Globus pallidus (tissue), 1 donor: ENCODE data around the gene LGALS1.

Experiments
- DNase-seq: peaks from one replicate; pipeline ENCODE4 v3.0.0-alpha.2; 2015; ENCODE audit warnings: low spot score

The LGALS1 gene

DNA sequence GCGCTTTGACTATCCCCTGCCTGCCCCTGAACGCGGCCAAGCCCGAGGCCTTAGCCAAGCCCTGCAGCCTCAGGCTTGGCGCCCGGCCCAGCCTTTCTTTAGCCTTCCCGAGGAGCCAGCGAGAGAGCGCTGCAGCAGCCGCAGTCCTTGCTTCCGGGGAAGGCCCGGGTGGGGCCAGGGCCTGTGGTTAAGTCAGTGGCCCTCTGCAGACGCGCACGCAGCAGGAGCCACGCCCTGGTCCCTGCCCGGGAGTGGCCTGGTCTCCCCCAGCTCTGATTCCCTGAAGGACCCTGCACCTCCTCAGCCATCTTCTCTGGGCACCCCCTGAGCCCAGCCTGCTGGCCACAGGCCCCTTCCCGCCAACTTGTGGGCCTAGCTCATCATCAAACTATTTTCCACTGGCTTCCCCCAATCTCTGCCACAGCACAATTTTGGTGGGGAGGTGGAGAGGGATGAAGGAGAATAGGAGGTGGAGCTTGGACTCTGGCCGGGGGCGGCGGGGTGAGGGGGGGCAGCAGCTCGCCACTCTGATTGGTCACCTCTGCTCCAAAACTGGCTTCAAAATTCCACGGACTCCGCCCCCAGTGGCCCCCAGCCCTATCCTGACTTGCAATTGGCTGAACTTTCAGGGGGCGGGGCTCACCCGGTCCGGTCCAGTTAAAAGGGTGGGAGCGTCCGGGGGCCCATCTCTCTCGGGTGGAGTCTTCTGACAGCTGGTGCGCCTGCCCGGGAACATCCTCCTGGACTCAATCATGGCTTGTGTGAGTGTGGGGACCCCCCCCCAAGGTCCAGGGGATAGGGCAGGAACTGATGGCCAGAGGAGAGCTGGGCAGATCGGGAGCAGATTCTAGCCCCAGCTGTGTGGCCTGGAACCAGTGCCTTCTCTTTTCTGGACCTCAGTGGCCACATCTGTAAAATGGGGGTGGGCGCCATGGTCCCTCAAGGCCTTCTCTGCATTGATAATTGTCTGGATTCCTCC is at the start of gene LGALS1:
TSS of gene LGALS1 (plus strand) at position 686 of the 979 bp plus-strand sequence. CDS start at position 753, 67 bp downstream.
- peak; percentile 87 for DNase-seq

DNA sequence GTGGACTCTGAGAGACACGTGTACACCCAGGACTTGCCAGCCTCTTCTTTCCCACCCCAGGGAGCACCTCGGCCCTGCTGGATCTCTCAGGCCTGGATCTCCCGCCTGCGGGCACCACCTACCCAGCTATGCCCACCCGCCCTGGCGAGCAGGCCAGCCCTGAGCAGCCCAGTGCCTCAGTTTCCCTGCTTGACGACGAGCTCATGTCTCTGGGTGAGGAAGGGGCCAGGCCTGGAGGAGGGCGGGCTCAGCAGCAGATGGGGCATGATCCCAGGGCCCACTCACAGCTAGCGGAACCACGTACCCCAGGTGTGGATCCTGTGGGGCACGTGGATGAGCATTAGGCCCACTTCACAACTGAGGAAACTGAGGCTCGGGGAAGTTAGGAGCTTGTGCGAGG is 49.7 kb upstream of the LGALS1 start:
- DNase-seq = no peak

DNA sequence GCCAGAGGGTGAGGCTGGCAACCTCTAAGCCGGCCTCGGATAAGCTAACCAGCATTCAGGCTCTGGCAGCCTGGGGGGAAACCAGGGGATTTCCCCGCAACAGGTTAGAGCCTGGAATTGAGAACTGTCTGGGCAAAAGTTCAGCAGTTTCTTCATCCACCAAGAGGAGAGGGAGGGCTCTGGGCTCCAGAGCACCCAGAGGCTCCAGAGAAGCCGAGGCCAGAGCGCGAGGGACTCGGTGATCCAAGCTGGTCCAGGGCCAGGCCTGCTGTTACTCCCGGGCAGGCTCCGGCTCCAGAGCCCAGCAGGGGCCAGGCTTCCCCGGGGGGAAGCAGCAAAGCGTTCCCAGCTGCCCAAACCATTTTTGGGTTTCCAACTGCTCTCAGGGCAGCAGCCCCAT is 49.3 kb upstream of the LGALS1 start:
- no peak for DNase-seq

DNA sequence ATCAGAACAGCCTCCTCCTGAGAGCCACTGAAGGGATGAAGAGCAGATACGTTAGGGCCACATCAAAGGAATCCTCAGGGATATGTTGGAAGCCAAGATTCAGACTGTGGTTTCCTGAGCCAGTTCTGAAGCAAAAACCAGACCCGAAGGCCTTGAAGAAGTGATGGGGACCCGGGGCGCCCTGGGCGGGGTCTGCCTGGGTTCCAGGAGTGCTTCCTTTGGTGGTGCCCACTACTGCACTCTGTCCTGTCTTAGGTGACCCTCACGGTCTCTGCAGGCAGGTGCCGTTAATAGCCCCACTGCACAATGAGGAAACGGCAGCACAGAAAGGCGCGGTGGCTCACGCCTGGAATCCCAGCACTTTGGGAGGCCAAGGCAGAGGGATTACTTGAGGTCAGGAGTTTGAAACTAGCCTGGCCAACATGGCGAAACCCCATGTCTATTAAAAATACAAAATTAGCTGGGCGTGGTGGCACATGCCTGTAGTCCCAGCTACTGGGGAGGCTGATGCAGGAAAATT is 48.8 kb upstream of the LGALS1 start:
- DNase-seq = no peak

DNA sequence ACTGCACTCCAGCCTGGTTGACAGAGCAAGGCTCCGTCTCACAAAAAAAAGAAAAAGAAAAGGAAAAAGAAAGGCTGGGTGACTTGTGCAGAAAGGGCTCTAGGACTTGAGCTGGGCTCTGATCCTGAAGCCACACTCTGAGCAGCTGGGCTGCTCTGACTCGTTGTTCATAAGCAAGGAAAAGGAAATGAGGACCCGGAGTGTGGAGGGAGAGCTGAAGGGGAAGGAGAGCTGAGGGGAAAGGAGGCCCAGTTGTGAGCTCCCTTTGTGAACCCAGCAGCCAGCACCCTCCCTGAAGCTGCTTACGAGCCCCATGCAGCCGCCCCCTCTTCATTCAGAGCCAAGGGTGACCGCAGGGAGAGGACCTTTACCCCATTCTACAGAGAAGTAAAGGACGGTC is 48.3 kb upstream of the LGALS1 start:
- no peak for DNase-seq

DNA sequence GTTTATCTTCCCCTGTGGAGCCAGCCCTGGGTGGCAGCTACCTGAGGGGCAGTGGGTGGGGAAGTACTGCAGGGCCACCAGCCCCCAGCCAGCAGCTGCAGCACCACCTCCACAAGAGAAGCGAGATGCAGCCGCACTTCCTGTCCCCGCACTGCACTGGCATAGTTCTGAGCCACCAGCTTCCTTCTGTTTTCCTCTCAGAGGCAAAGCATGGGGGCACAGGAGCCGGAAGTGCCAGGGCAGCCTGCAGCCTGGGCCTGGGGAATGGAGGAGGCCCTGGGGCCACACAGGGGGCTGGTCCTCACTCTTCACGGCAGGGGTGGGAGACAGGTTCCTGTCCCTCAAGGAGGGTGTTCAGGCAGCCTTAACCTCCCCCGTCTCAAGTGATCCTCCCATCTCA is 47.9 kb upstream of the LGALS1 start:
- no peak for DNase-seq

DNA sequence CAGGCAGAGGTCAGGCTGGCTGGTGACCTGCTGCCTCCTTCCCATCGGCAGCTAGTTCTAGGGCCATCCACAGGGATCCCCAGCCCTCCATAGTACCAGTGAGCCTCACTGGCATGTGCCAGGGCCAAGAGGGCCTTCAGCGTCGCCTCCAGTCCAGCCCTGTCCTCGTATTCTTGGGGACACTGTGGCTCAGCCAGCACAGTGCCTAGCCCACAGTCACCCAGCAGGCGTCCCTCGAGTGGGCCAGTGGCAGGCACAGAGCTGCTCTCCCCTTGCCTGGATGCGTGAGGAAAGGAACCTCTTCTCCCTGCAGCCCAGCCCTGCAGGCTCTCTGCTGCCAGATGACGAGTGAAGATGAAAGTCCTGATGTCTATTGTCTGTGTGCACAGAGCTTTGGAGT is 46.6 kb upstream of the LGALS1 start:
- no peak for DNase-seq

DNA sequence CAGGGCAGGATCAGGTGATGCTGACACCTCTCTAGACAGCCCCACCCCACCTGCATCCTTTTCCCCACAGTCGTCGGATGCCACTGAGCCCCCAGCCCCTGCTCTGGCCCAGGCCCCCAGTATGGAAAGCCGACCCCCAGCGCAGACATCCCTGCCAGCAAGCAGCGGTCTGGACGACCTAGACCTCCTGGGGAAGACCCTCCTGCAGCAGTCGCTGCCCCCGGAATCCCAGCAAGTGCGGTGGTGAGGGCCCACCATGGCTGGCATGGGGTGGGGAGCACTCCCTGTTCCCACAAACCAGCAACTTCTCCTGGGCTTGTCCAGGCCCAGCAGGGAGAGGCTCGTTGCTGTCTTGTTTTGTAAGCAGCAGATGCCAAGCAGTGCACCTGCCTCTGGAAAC is 45.5 kb upstream of the LGALS1 start:
- no peak for DNase-seq

DNA sequence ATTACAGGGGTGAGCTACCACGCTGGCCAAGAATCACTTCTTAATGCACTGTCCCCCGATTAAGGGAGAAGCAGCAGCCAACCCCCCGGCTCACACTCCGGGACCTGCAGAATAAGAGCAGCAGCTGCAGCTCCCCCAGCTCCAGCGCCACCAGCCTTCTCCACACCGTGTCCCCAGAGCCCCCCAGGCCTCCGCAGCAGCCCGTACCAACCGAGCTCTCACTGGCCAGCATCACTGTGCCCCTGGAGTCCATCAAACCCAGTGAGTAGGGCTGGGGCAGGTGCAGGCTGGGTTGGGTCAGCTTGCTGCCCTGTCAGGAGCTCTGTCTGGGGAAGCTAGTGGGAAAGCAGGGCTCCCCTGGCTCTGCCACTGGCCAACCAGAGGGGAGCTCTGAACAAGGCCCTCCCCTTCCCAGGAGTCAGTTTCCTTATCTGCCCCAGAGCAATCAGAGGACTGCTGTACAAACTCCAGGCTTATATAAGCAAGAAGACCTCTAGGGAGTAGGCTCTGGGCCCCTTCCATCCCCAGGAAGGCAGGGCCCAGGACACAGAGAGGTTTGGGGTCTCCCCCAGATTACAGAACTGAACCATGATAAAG is 44.5 kb upstream of the LGALS1 start:
- no peak for DNase-seq

DNA sequence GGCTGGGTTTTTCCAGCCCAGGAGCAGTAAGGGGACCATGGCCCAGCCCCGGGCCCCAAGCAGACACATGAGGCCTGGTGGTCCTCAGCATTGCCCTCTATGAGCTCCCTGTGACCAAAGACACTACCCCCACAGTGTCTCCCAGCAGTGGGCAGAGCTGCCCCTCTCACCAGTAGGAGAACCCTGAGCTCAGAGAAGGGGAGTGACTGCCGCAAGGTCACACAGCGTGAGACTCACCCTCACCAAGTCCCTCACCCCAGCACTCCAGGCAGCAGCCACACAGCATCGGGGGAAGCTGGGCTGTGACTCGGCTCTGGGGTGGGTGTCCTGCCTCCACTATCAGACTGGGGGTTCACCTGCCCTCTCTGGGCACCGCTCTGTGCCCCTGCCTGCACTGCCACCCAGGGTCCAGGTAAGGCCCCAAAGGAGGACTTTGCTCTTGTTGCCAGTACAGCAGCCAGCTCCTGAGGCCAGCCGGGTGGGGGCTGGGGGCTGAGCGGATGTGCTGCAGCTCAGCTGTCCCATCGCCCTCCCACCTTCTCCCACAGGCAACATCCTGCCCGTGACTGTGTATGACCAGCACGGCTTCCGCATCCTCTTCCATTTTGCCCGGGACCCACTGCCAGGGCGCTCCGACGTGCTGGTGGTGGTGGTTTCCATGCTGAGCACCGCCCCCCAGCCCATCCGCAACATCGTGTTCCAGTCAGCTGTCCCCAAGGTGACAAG is 43.8 kb upstream of the LGALS1 start:
- no peak for DNase-seq

DNA sequence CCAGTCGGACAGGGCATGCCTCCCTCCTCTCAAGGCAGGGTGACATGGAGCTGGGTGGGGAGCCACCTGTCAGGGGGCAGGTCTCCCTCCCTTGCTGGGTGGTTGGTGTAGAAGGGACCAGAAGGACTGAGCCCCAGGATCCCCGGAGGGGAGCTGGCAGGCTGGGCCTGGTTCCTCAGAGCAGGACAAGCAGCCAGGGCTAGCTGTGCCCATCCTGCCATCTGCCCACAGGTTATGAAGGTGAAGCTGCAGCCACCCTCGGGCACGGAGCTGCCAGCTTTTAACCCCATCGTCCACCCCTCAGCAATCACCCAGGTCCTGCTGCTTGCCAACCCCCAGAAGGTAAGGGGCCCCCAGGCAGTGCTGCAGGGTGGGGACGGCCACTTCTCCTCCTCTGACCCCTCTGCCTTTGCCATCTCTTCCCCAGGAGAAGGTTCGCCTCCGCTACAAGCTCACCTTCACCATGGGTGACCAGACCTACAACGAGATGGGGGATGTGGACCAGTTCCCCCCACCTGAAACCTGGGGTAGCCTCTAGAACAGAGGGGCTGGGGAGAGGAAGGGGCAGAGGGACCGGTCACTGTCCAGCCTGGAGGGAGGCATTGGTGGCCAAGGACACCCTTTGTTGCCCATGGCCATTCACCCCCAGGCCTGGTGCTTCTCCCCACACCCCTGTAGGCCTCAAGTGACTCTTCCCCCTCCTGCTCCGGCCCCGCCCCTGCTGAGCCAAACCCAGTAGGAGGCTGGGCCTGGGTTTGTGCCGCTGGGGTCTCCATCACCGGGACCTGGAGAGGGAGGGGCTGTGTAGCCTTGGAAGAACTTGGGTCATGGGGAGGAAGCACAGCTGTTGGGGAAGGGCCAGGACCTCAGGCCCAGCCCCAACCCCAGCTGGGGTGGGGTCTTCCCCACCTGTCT is 43.0 kb upstream of the LGALS1 start:
- no peak for DNase-seq

DNA sequence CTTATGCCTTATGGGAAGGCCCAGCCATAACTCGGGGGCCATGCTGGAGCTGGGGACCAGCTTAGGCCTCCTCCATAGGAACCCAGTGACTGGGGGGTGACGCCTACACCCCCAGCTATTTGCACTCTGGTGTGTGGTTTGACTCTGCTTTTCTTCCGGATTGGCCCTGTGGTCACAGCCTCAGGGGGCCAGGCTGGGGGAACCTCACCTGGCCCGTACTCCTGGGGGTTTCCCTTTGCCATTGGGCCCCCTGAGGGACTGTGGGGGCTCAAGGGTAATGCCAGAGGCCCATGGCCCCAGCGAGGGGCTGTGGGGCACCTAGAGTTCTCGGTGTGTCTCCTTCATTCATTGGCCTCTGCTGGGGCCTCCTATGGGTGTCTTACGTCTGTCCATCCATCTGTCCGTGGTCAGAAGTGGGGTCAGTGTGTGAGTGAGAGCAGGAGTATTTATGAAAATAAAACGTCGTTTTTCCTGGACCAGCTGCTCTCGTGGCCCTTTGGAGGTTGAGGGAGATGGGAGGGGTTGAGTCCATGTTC is 42.3 kb upstream of the LGALS1 start:
- no peak for DNase-seq

DNA sequence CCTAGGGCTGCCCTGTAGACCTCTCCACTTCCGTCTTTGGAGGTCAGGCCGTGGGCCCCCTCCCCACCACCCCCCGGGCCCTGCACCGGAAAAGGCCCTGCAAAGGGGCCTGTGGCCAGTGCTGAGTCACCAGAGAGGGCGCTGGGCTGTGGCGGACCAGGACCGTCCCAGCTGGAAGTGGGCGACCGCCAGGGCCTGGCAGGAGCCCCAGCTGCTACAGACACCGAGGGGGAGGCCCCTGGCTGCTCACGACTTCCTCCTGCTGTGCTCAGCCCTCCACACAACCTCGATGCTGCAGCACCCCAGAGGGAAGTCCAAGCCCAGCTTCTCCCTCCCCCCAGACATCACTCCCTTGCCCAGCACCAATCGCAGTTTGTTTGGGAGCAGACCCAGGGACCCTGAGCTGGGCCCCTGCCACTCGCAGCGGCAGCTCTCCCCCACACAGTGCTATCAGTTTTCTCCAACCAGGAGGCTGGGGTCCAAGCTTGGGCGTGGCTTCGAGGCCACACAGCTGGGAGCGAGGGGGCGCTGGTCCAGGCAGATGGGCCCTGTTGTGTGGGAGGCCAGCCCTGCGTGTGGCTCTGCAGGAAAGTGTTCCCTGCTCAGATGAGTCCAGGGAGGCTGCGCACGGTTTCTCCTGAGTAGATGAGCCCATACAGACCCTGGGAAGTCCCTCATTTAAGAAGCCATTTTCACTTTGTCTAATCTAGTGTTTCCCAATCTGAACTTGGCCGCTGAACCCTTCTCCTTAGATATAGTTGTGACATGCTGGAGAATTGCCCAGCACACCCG is 41.6 kb upstream of the LGALS1 start:
- DNase-seq = peak; percentile 80

DNA sequence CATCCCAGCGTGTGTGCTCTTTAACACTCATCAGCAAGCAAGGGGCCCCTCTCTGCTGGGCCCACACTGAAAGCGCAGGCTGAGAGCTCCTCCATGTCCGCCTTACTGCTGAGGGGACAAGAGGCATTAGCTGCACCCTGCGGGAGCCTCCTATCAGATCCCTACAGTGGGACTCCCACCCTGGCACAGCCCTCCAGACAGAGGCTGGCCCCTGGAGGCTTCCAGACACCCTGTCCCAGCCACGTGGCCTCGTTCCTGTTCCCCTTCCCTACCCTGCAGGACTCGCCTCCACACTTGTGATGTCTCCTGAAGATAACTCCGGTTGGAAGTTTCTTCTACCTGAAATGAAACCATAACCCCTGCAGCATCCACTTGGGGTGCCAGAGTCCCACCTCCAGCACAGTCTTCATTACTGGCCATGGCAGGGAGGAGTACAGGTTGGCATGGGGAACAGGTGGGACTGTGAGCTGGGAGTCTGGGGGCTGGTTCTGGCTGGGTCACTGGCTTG is 41.0 kb upstream of the LGALS1 start:
- DNase-seq = no peak

DNA sequence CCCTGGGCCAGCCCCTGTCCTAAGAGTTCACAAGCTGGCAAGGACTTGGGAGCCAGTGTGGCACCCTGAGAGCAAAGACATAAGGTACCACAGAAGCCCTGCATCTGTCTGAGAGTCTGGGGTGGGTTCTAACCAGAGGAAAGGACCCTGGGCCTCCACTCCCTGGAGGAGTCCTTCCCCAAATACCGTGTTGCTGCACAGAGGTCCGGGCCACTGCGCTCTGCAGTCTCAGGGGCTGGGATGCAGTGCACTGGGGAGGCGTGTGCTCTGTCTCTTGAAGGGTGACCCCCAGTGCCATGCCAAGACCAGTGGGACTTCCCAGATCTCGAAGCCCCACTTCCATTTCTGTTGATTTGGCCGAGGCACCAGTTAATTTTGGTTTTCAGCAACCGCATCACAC is 40.3 kb upstream of the LGALS1 start:
- DNase-seq = no peak

DNA sequence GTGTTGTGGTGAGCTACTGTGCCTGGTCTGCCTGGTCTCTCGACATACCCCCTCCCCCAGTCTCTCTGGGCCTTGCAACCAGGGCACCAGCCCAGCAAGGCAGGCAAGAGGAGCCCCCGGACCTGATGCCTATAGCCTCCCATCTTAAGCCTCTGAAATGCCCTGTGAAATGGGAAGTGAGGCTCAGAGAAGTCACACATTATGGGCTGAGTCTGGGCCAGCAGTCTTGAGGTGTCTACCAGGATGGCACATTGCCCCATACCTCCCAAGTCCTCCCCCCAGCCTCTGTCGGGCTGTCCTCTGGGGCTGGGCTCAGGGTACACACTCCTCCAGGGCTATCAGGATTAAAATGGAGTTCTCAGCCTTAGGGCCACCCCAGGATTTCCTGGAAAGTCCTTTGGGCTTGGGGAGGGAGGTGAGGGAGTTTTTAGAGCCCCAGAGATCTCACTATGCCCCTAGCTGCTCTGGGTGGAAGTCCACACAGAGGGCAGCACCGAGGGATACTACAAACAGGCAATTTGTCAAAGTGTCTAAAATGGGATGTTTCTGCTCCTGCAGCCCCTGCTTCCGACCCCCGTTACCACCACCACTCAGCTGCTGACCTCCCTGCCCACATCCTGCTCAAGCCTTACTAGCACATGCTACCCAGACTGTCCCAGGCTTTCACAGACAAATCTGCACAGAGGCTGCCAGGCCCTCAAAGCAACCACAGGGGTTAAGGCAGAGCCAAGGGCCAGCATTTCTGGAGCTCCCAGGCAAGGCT is 39.1 kb upstream of the LGALS1 start:
- DNase-seq = no peak

DNA sequence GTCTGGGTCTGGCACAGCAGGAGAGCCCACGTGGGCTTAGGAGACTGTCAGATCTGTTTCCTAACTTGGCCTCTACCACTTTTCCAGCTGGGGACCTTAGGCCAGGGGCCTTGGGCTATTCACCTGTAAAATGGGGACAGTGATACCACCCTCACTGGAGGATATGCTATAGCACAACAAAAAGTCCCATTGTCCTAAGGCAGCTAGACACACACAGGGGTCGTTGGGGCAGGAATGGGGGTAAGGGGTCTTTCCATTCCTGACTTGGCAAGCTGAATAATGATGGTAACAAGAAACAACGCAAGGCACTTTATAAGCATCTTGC is 38.5 kb upstream of the LGALS1 start:
- no peak for DNase-seq

DNA sequence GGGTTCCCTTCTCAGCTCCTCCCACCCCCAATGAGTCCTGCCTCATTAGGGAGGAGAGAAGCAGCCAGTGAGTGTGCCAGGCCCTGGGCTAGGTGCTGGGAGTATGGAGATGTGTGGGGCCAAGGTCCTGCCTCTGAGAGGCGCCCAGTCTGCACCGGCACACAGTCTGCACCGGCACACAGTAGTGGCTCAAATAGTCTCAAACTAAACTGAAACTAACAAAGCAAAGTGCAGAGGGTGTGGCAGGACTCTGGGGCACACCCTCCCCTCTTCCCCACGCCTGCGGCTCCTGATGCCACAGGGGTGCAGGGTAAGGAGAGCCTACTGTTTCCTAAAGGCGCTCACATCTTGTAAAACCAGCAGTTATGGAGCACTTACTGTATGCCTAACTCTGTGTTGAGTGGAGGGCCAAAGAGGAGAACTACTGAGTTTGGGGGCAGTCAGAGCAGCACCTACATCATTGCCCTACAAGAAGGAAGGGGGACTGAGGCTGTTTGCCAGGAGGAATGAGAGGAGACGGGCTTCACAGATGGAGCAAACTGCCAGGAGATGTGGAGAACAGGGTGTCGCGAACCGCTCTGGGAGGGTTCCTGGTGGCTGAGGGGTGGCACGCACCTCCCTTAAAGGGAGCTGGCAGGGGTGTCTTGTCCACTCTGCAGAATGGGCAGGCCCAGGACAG is 36.9 kb upstream of the LGALS1 start:
- DNase-seq = no peak
